OCI-LY7 (cell line): ENCODE measurements around the gene DNAH8. TPM values are rescaled to one million over a fixed set of nuclear protein-coding genes. Genes with fewer than 3 reads are reported as not detected.

Experiments used
- BruUV-seq: library from RNA; stranded (reverse); fragments of 400-500 nt; replicated peaks from 2 replicates; lab custom pipeline; 2021; lab: Mats Ljungman, UMichigan
- CTCF ChIA-PET: fragments of 300-600 bp; sonication (Branson Sonifier 250); formaldehyde crosslinking; loops from one replicate; lab custom pipeline; 2022; ENCODE audit warnings: antibody characterized with exemption; ENCODE audit not compliant: unreplicated experiment; lab: Charles Lee
- POLR2A ChIA-PET: fragments of 300-600 bp; sonication (Branson Sonifier 250); formaldehyde crosslinking; loops from one replicate; lab custom pipeline; 2022; ENCODE audit warnings: antibody characterized with exemption; lab: Charles Lee
- DNase-seq: peaks from one replicate; pipeline ENCODE4 v3.0.0-alpha.2; 2015; ENCODE audit warnings: low spot score
- H2AFZ ChIP-seq: fragments of 200-600 bp; sonication (generic), shearing (Covaris generic); 2 replicates; pipeline ENCODE4 v1.6.1; 2014; ENCODE audit warnings: mild to moderate bottlenecking, antibody characterized with exemption, low read length, moderate library complexity
- H3K27ac ChIP-seq: fragments of 200-600 bp; sonication (generic); 2 replicates; pipeline ENCODE4 v1.5.1; 2014; ENCODE audit warnings: mixed run types, low read depth, mild to moderate bottlenecking, moderate library complexity, low read length, inconsistent platforms; ENCODE audit not compliant: poor library complexity, severe bottlenecking
- H3K36me3 ChIP-seq: fragments of 200-600 bp; sonication (generic); 2 replicates; pipeline ENCODE4 v1.6.1; 2014; ENCODE audit warnings: mild to moderate bottlenecking, antibody characterized with exemption, low read length, moderate library complexity, mixed read lengths; ENCODE audit not compliant: insufficient read depth
- H3K4me1 ChIP-seq: fragments of 200-600 bp; sonication (generic); 2 replicates; pipeline ENCODE4 v1.5.1; 2014; ENCODE audit warnings: mild to moderate bottlenecking, low read length; ENCODE audit not compliant: insufficient read depth, poor library complexity, severe bottlenecking
- H3K4me2 ChIP-seq: fragments of 200-600 bp; sonication (generic); 2 replicates; pipeline ENCODE4 v1.6.1; 2014; ENCODE audit warnings: mild to moderate bottlenecking, low read length
- H3K4me3 ChIP-seq: fragments of 200-600 bp; sonication (generic); 2 replicates; pipeline ENCODE4 v1.5.1; 2014; ENCODE audit warnings: mild to moderate bottlenecking, low read depth, low read length; ENCODE audit not compliant: poor library complexity, severe bottlenecking
- H3K79me2 ChIP-seq: fragments of 200-600 bp; sonication (generic); 2 replicates; pipeline ENCODE4 v1.6.1; 2016; ENCODE audit warnings: low read depth, mild to moderate bottlenecking, low read length, moderate library complexity, mixed read lengths; ENCODE audit not compliant: insufficient read depth
- H3K9me2 ChIP-seq: fragments of 200-600 bp; sonication (generic); 2 replicates; pipeline ENCODE4 v1.6.1; 2016; ENCODE audit warnings: mild to moderate bottlenecking, low read length, mixed read lengths; ENCODE audit not compliant: insufficient read depth
- H3K9me3 ChIP-seq: fragments of 200-600 bp; sonication (generic); 2 replicates; pipeline ENCODE4 v1.6.1; 2014; ENCODE audit warnings: mild to moderate bottlenecking, mixed run types, low read length, mixed read lengths
- H4K20me1 ChIP-seq: fragments of 200-600 bp; sonication (generic); 2 replicates; pipeline ENCODE4 v1.6.1; 2014; ENCODE audit warnings: mild to moderate bottlenecking, antibody characterized with exemption, low read length, moderate library complexity, mixed read lengths; ENCODE audit not compliant: insufficient read depth
- CTCF ChIP-seq: fragments of 200-600 bp; sonication (generic); conservative IDR thresholded peaks from 2 replicates; pipeline ENCODE4 v1.5.1; 2014; ENCODE audit warnings: mild to moderate bottlenecking, antibody characterized with exemption, low read length, moderate library complexity, mixed read lengths
- EZH2phosphoT487 ChIP-seq: fragments of 200-600 bp; sonication (generic); IDR thresholded peaks from 2 replicates; pipeline ENCODE4 v1.6.1; 2018; ENCODE audit warnings: low read depth, borderline replicate concordance, mild to moderate bottlenecking, mixed run types, antibody characterized with exemption, low read length, moderate library complexity, mixed read lengths
- intact Hi-C: fragments of 100-400 bp; cut with micrococcal nuclease; formaldehyde crosslinking; loops from one replicate; pipeline ENCODE4 v1.10.0; 2022; ENCODE audit not compliant: unreplicated experiment
- total RNA-seq, 2 experiments: library from RNA; depleted of rRNA in 1 of 2; stranded (reverse); fragments of >200 nt in 1 of 2; shearing (Covaris generic) in 1 of 2; gene quantifications; 2 replicates each; pipeline ENCODE4 v1.2.3, GENCODE V29; 2014 to 2022

DNAH8 gene
- total RNA-seq, 2 experiments from 2014 or later = not detected

- TF ChIP-seq CTCF = no peak
- Histone ChIP-seq H4K20me1 (no peaks in the 10 kb centered on the region), H3K4me2 (no peak overlapping the region), H3K79me2 (no peaks in the 10 kb centered on the region), H3K27ac (no peak overlapping the region), H3K4me1 (peaks cover 6% of the 10 kb centered on the region), H3K9me2 (no peaks in the 10 kb centered on the region), H2AFZ (no peak overlapping the region), H3K36me3 (peaks cover 43% of the 10 kb centered on the region), H3K9me3 (no peaks in the 10 kb centered on the region), H3K4me3 (no peak overlapping the region)
- no TSS peak for BruUV-seq
- intact Hi-C loops = loop anchor here (2.0 kb wide), 1 partner anchor 183 kb away; no protein-coding TSS in a partner anchor
- POLR2A ChIA-PET = no interaction called here
- no peak for DNase-seq
- CTCF ChIA-PET = no interaction called here
Measured at GRCh38 chr6:38673397-38674165, 41.5 kb upstream of the DNAH8 start.

- peaks cover 6% of the 10 kb centered on the region for H3K4me1 ChIP-seq
- ChIA-PET CTCF (no interaction called here), POLR2A (no interaction called here)
- no peak overlapping the region for H3K4me3 ChIP-seq
- BruUV-seq = TSS peak; percentile 80
- TF ChIP-seq CTCF = no peak
- TF ChIP-seq EZH2phosphoT487 = no peak
- H4K20me1 ChIP-seq = no peaks in the 10 kb centered on the region
- H2AFZ ChIP-seq = no peak overlapping the region
- intact Hi-C loops = no loop called here
- no peaks in the 10 kb centered on the region for H3K79me2 ChIP-seq
- H3K27ac ChIP-seq = no peak overlapping the region
- H3K9me3 ChIP-seq = no peaks in the 10 kb centered on the region
- no peak overlapping the region for H3K4me2 ChIP-seq
- no peaks in the 10 kb centered on the region for H3K9me2 ChIP-seq
- peaks cover 66% of the 10 kb centered on the region for H3K36me3 ChIP-seq
- DNase-seq = no peak
Measured at GRCh38 chr6:38676236-38676973, 38.7 kb upstream of the DNAH8 start.
